ENCODE data around the gene GALNT13.

GALNT13 gene

GRCh38 chr2:153870308-153870707 lies 1.4 kb upstream of the GALNT13 start:
- TF ChIP-seq, protein P1, sequence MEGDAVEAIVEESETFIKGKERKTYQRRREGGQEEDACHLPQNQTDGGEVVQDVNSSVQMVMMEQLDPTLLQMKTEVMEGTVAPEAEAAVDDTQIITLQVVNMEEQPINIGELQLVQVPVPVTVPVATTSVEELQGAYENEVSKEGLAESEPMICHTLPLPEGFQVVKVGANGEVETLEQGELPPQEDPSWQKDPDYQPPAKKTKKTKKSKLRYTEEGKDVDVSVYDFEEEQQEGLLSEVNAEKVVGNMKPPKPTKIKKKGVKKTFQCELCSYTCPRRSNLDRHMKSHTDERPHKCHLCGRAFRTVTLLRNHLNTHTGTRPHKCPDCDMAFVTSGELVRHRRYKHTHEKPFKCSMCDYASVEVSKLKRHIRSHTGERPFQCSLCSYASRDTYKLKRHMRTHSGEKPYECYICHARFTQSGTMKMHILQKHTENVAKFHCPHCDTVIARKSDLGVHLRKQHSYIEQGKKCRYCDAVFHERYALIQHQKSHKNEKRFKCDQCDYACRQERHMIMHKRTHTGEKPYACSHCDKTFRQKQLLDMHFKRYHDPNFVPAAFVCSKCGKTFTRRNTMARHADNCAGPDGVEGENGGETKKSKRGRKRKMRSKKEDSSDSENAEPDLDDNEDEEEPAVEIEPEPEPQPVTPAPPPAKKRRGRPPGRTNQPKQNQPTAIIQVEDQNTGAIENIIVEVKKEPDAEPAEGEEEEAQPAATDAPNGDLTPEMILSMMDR (IDR thresholded peaks at IDR 0.05; ENCODE audit: insufficient read depth, missing control alignments), result peak; percentile 55
- FAIRE-seq, result peak; percentile 53
- no peak for DNase-seq (ENCODE audit: insufficient read length, low spot score)

DNA sequence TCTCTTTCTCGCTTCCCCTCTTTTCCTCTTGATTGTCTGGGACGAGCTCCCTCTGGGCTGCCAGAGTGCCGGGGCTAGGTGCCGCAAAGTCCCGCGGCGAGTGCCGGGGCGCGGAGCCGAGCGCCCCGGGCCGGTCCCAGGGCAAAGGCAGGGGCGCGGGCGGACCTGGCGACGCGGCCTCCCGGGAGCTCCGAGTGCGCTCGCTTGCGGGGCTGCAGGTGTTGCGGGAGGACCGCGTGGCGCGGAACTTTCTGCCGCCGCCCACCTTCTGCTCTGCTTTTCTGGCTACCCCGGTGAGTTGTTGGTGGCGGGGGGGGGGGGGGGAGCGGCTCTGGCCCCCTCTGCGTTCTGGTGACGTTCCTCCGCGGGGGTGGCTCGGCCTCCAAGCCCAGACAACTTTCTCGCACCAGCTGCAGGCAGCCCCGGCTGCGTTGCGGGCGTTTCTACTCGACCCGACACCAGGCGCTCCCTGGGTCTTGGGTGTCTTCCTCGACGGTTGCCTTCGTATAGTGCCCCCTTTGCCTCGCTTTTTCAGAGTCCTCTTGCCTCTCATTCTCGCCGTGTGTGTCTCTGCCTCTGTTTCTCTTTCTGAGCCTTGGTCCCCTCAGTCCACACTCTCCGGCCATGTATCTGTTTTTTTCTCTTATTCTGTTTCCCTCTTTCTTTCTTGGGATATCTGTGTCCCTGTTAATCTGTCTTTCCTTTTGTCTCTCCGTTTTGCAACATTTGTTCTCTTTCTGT lies 759 bp downstream of the GALNT13 start:
- TF ChIP-seq, protein P1 (IDR thresholded peaks at IDR 0.05; ENCODE audit: insufficient read depth, missing control alignments), result no peak
- DNase-seq (ENCODE audit: insufficient read length, low spot score) (no peak), FAIRE-seq (no peak)

GRCh38 chr2:153873052-153874048 lies 1.6 kb downstream of the GALNT13 start:
- DNase-seq (ENCODE audit: insufficient read length, low spot score), result no peak
- TF ChIP-seq, protein P1 (IDR thresholded peaks at IDR 0.05; ENCODE audit: insufficient read depth, missing control alignments), result no peak
- no peak for FAIRE-seq

DNA sequence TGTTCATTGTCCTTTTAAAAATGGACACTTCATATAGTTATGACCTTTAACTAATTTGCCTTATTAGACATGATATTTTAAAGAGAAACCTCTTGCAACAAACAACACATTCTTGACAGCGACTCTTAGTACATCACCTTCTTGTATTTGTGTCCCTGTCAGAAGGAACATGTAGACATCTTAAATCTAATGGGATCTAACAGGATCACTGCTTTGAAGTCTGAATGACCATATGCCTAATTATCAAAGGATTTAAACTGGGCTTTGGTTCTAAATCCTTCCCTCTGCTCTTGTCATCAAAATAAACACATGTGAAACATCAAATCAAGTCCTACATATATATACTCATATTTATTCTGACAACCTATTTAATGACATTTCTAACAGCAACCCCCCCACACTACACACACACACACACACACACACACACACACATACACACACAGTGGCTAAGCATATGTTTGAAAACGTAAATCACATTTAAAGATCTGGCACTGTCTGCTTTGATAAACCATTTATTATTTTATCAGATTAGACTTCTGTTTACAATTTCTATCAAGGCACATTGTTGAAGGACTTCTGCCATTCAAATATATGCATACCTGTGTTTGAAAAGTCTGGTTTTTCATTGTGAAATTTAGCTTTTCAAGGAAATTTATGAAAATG lies 4.2 kb downstream of the GALNT13 start:
- DNase-seq (ENCODE audit: insufficient read length, low spot score) (no peak), FAIRE-seq (peak; percentile 98)
- TF ChIP-seq, protein P1 (IDR thresholded peaks at IDR 0.05; ENCODE audit: insufficient read depth, missing control alignments), result no peak

DNA sequence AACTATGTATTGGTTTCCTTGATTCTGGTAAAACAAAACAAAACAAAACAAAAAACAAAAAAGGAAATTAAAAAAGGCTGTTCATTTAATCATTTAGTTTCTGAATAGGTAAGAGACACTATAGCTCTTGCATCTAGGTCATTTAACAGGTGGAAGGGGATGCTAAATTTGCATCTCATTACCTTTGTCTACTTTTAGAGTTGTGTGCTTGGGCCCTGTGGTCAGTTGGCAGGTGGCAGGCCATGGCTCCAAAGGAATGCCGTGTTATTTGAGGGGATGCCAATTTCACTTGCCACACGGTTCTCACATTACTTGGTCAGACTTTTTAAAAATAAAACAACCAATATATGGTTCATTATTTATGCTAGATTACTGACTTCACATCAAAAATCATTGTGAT lies 9.2 kb downstream of the GALNT13 start:
- TF ChIP-seq, protein P1 (IDR thresholded peaks at IDR 0.05; ENCODE audit: insufficient read depth, missing control alignments), result no peak
- no peak for FAIRE-seq
- no peak for DNase-seq (ENCODE audit: insufficient read length, low spot score)

DNA sequence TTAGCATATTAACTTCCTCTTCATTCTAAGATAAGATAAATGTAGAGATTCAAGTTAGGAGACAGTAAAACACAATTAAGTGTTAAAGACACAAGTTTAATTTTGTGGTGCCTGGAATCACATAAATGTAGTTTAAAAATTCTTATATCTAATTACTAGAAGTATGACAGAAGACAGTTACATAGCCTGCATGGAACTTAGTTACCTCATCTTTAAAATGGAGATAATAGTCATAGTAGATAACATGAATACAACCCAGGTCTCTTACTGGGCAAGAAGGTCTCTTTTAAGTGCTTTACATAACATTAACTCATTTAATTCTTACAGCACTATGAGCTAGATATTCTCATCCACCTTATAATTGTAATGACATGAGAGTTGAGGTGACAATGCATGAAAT lies 15.1 kb downstream of the GALNT13 start:
- TF ChIP-seq, protein P1 (IDR thresholded peaks at IDR 0.05; ENCODE audit: insufficient read depth, missing control alignments), result no peak
- DNase-seq (ENCODE audit: insufficient read length, low spot score) (no peak), FAIRE-seq (no peak)
